Left renal cortex interstitium (tissue), 4 donors: Measurements from ENCODE around the gene ZBTB32. TPM values are rescaled to one million over a fixed set of nuclear protein-coding genes. Genes with fewer than 3 reads are reported as not detected.
"Not testable (repeated sequence)": the region's sequence is repeated elsewhere in the genome, so short reads cannot be mapped to it uniquely, and the experiment has no call there.

Experiments
- DNase-seq, 4 donors: peaks; one replicate each; pipeline ENCODE4 v3.0.0-alpha.2; 2013; ENCODE audit warnings: low read depth in 4 of 4, low spot score in 2 of 4, missing footprints in 1 of 4
- polyA plus RNA-seq, 4 donors: library from polyadenylated mRNA; unstranded; fragments of 120-200 nt; gene quantifications; one replicate each; pipeline ENCODE4 v1.2.1, GENCODE V29; 2013; ENCODE audit not compliant: insufficient read length in 4 of 4

The ZBTB32 gene
- polyA plus RNA-seq, 4 donors = 0.17 to 0.91 (median 0.44) TPM

DNA sequence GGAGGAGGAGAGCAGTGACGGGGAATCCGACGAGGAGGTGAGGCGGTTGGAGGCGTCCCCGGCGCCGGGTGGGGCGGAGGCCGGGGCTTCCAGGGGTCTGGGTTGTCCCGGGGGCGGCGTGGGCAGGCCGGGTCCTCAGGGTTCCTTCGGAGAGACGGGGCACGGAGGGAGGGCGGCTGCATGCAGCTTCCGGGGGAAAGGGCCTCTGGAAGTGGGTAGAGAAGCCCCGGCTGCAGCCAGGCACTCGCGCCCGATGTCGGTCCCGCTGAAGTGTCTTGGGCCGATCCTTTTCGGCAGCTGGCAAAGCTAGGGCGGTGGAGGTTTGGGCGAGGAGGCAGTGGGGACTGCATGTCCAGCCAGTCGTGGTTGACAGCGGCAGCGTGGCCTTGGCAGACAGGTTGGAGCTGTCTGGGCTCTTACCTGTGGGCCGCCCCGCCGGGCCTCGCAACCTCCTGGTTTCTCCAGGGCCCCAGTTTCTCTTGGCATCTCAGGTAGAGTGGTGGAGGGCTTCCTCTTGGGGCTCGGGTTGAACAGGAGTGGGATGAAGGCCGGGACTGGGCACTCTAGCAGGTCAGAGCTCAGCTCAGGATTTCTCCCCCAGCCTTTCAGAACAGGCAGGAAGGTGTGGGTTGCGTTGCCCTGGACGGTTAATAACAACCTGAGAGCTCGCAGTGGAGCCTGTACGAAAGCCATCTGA, 14.1 kb downstream of the ZBTB32 start:
- DNase-seq = no peak

DNA sequence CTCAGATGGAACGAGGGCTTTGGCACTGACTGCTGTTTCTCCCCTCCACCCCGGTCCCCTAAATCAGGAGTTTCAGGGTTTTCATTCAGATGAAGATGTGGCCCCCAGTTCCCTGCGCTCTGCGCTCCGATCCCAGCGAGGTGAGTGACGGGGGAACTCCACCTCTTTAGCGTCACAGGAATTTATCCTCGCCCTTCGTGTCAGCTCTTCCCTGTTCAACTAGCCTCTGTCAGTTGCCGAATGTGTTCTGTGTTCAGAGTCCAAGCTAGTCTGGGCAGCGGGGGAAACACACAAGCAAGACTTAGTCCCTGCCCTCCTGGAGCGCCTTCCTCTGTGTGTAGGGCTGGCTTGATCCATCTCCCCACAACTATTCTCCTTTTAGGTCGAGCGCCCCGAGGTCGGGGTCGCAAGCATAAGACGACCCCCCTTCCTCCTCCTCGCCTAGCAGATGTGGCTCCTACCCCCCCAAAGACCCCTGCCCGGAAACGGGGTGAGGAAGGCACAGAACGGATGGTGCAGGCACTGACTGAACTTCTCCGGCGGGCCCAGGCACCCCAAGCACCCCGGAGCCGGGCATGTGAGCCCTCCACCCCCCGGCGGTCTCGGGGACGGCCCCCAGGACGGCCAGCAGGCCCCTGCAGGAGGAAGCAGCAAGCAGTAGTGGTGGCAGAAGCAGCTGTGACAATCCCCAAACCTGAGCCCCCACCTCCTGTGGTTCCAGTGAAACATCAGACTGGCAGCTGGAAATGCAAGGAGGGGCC, 15.2 kb downstream of the ZBTB32 start:
- no peak for DNase-seq

DNA sequence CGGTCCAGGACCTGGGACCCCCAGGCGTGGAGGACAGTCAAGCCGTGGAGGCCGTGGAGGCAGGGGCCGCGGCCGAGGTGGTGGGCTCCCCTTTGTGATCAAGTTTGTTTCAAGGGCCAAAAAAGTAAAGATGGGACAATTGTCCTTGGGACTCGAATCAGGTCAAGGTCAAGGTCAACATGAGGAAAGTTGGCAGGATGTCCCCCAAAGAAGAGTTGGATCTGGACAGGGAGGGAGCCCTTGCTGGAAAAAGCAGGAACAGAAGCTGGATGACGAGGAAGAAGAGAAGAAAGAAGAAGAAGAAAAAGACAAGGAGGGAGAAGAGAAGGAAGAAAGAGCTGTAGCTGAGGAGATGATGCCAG, 15.8 kb downstream of the ZBTB32 start:
- no peak for DNase-seq

- DNase-seq = no peak
These were observed 16.3 kb downstream of the ZBTB32 start for GRCh38 chr19:35720648-35721047.

DNA sequence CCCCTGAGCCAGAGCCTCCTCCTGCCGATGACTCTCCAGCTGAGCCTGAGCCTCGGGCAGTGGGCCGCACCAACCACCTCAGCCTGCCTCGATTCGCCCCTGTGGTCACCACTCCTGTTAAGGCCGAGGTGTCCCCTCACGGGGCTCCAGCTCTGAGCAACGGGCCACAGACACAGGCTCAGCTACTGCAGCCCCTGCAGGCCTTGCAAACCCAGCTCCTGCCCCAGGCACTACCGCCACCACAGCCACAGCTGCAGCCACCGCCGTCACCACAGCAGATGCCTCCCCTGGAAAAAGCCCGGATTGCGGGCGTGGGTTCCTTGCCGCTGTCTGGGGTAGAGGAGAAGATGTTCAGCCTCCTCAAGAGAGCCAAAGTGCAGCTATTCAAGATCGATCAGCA, 17.0 kb downstream of the ZBTB32 start:
- no peak for DNase-seq

- DNase-seq = no peak
These were observed 18.1 kb downstream of the ZBTB32 start for GRCh38 chr19:35722461-35722860.

- DNase-seq = no peak
These were observed 18.5 kb downstream of the ZBTB32 start for GRCh38 chr19:35722897-35723296.

DNA sequence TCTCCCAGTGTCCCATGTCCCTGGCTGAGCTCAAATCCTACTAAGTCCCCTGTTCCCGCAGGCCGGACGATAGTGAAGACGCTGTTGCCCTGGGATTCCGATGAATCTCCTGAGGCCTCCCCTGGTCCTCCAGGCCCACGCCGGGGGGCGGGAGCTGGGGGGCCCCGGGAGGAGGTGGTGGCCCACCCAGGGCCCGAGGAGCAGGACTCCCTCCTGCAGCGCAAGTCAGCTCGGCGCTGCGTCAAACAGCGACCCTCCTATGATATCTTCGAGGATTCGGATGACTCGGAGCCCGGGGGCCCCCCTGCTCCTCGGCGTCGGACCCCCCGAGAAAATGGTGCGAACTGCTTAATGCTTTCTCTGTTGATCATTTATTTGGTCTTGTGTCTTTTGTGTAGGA, 19.3 kb downstream of the ZBTB32 start:
- no peak for DNase-seq

DNA sequence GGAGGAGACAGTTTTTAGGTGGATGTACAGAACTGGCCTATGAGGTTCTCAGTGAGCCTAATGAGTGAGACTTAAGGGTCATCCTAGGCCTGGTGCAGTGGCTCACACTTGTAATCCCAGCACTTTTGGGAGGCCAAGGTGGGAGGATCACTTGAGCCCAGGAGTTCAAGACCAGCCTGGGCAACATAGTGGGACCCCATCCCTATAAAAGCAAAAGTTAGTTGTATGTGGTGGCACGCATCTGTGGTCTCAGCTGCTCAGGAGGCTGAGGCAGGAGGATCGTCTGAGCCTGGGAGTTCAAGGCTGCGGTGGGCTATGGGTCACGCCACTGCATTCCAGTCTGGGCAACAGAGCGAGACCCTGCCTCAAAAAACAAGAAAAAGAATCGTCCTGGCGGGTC, 19.8 kb downstream of the ZBTB32 start:
- not testable (repeated sequence) for DNase-seq

DNA sequence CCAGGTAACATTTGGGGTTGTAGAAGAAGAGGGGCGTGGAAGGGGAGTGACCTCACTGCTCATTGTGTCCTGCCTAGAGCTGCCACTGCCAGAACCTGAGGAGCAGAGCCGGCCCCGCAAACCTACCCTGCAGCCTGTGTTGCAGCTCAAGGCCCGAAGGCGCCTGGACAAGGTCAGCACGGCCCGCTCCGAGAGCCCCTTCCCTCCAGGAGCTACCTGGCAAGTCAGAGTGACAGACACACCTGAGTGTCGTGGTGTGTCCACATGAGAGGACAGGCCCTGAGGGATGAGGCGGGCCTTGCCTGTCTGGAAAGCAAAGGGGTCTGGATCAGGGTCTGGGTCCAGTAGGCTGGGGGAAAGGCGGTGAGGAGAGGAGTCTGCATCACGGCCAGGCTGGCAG, 20.2 kb downstream of the ZBTB32 start:
- no peak for DNase-seq

- no peak for DNase-seq
These were observed 21.0 kb downstream of the ZBTB32 start for GRCh38 chr19:35725216-35725861.

- DNase-seq = no peak
These were observed 22.9 kb downstream of the ZBTB32 start for GRCh38 chr19:35727053-35727955.

DNA sequence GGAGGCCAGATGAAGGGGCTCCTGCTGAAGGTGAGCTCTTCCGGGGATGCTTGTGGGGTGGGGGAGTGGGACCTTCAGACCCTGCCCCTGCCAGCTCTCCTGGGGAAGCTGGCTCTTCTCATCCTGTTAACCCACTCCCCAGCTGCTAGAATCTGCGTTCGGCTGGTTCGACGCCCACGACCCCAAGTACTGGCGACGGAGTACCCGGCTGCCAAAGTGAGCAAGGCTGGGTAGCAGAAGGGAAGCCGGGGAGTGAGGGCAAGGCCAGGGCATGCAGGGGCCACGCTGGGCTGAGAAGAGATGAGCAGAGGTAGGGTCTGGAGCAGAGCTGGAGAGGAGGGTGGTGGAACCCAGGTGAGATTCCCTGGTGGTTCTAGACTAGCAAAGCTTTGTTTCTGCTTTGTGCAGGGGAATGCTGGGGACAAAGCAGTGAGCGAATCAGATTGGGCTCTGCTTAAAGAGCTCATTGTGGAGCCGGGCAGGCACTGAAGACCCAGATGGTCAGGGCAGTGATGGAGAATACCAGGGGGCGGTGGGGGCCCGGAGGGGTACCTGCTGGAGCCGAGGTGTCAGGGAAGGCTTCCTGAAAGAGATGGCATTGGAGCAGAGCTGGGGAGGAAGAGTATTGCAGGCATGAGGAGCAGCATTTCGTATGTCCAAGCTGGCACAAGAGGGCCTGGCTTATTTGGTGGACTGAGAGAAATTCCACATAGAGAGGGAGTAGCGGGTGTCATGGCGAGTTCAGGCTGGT, 23.8 kb downstream of the ZBTB32 start:
- DNase-seq = no peak

DNA sequence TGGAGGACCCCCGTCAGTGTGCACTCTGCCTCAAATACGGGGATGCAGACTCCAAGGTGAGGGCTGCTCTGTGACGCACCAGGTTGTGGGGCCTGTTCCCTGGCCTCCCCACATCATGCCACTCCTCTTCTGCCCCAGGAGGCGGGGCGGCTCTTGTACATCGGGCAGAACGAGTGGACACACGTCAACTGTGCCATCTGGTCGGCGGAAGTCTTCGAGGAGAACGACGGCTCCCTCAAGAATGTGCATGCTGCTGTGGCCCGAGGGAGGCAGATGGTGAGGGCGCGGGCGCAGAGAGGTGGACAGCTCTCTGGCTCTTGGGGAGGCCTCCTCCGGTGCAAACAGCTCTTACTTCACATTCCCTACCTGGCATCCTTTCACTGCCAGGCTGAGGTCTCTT, 24.7 kb downstream of the ZBTB32 start:
- DNase-seq = no peak

- DNase-seq = no peak
These were observed 25.4 kb downstream of the ZBTB32 start for GRCh38 chr19:35729763-35730162.

DNA sequence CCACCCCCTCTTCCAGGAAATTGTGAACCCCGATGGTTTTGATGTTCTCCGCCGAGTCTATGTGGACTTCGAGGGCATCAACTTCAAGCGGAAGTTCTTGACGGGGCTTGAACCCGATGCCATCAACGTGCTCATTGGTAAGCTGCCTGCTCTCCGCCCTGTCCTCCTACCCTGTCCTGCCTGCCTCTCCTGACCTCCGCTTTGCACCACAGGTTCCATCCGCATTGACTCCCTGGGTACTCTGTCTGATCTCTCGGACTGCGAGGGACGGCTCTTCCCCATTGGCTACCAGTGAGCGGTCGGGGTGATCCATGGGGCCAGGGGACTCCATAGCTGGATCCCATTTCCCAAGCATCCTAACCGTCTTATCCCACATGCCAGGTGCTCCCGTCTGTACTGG, 26.0 kb downstream of the ZBTB32 start:
- DNase-seq = no peak

DNA sequence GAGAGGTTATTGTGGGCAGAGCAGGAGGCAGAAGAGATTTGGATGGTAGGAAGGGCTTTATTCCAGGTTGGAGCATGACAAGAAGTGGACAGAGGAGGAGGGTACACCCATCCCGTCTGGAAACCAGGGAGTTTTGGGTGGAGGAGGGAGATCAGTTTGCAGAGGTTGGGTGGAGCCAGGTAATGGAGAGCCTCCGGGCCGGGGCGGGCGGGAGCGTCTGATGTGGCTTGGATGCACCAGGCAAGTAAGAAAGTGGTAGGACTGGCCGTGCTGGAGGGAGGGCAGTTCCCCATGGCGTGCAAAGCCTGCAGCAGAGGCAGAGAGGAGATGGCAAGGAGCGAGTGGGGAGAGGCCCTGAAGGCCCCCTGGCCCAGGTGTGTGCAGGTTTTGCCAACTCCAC, 27.0 kb downstream of the ZBTB32 start:
- no peak for DNase-seq

GRCh38 chr19:35731779-35732405, 27.5 kb downstream of the ZBTB32 start:
- DNase-seq = no peak

DNA sequence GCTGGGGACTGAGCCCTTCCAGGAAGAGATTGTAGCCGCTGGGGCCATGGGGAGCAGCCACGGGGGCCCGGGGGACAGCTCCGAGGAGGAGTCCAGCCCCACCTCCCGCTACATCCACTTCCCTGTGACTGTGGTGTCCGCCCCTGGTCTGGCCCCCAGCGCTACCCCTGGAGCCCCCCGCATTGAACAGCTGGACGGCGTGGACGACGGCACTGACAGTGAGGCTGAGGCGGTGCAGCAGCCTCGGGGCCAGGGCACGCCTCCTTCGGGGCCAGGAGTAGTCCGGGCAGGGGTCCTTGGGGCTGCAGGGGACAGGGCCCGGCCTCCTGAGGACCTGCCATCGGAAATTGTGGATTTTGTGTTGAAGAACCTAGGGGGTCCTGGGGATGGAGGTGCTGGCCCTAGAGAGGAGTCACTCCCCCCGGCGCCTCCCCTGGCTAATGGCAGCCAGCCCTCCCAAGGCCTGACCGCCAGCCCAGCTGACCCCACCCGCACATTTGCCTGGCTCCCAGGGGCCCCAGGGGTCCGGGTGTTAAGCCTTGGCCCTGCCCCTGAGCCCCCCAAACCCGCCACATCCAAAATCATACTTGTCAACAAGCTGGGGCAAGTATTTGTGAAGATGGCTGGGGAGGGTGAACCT, 28.3 kb downstream of the ZBTB32 start:
- no peak for DNase-seq
